Measurements from ENCODE around the gene STAP1.
"Not testable (repeated sequence)": the region's sequence is repeated elsewhere in the genome, so short reads cannot be mapped to it uniquely, and the experiment has no call there.

The STAP1 gene, protein sequence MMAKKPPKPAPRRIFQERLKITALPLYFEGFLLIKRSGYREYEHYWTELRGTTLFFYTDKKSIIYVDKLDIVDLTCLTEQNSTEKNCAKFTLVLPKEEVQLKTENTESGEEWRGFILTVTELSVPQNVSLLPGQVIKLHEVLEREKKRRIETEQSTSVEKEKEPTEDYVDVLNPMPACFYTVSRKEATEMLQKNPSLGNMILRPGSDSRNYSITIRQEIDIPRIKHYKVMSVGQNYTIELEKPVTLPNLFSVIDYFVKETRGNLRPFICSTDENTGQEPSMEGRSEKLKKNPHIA

DNA sequence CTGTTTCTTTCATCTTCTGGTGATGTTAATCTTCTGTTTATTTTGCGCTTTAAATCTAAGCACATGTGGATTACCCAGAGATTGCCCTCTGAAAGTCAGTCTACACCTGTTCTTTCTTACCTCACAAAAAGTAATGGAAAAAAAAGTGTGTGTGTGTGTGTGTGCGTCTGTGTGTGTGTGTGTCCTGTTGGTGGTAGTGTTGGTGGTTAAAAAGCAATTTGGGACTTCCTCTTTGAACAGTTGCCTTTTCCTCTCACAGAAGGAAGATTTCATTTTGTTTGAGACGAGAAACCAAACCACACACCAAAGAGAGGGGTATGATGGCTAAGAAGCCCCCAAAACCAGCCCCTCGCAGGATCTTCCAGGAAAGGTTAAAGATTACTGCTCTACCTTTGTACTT, at the start of gene STAP1:
STAP1 (plus strand) TSS at position 235 of the 400 bp plus-strand sequence; CDS start at position 318, 83 bp downstream.
- peak; percentile 37 for DNase-seq

- DNase-seq, result no peak
Measured at GRCh38 chr4:67512501-67512900, 46.0 kb upstream of the STAP1 start.

DNA sequence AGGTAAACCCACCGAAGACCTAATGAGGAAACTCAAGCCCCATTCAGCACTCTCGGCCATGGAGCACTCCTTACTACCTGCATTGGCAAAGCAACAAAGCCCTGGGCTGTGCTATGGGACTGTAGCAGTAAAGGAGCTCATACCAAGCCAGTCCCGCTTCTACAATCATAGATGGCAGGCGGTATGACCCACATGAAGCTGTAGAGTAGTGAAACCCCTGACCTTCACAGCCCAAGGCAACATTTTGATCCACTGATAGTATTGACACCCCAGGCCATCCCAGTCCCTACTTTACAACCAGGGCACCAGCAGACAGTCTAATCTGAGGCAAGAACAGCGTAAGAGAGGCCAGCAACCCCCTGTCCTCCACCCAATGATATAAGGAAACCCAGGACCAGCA, 38.4 kb upstream of the STAP1 start:
- no peak for DNase-seq

DNA sequence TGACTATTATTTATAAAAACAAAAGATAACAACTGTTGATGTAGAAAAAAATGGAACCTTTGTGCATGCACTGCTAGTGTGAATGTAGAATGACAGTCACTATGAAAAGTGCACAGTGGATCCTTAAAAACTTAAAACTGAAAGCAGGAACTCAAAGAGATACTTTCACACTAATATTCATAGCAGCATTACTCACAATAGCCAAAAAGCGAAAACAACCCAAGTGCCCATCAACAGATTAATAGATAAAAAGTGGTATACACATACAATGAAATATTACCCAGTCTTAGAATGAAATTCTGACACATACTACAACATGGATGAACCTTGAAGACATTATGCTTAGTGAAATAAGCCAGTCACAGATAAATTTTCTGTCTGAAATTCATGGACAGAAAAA, 37.0 kb upstream of the STAP1 start:
- DNase-seq, result no peak

- no peak for DNase-seq
Measured at GRCh38 chr4:67522230-67522629, 36.3 kb upstream of the STAP1 start.

DNA sequence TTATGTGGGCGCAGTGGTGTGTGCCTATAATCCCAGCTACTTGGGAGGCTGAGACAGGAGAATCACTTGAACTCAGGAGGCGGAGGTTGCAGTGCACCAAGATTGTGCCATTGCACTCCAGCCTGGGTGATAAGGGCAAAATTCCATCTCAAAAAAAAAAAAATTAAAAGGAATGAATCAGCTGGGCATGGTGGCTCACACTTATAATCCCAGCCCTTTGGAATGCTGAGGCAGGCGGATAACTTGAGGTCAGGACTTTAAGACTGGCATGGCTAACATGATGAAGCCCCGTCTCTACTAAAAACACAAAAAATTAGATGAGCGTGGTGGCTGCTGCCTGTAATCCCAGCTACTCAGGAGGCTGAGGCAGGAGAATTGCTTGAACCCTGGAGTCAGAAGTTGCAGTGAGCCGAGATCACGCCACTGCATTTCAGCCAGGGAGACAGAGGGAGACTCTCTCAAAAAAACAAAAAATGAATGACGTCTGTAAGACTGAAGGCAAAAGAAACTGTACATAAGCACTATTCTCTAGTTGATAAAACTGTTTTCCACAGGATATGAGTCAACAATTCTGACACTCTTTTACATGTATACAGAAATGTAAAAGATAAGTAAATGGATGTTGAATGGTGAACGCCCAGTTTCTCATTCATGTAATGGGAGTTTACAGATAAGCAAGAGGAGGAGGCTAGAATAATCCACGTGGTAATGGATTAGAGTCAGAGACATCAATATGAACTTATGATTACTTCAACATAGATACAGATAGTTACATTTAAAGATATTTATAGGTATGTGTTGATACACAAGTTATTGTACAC, 35.5 kb upstream of the STAP1 start:
- no peak for DNase-seq

DNA sequence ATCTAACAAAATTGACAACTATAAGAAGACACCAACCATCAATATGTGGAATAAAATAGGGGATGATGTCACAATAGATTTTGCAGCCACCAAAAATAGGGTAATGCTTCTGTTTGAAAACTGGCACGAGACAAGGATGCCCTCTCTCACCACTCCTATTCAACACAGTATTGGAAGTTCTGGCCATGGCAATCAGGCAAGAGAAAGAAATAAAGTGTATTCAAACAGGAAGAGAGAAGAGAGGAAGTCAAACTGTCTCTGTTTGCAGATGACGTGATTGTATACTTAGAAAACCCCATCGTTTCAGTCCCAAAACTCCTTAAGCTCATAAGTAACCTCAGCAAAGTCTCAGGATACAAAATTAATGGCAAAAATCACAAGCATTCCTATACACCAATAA, 34.4 kb upstream of the STAP1 start:
- not testable (repeated sequence) for DNase-seq

- no peak for DNase-seq
Measured at GRCh38 chr4:67531379-67531962, 27.1 kb upstream of the STAP1 start.

DNA sequence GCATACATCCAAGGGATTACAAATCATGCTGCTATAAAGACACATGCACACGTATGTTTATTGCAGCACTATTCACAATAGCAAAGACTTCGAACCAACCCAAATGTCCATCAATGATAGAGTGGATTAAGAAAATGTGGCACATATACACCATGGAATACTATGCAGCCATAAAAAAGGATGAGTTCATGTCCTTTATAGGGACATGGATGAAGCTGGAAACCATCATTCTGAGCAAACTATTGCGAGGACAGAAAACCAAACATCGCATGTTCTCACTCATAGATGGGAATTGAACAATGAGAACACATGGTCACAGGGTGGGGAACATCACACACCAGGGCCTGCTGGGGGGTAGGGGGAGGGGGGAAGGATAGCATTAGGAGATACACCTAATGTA, 26.1 kb upstream of the STAP1 start:
- not testable (repeated sequence) for DNase-seq

- no peak for DNase-seq
Measured at GRCh38 chr4:67533112-67533511, 25.4 kb upstream of the STAP1 start.

GRCh38 chr4:67535280-67535840, 23.2 kb upstream of the STAP1 start:
- no peak for DNase-seq

GRCh38 chr4:67539830-67540229, 18.7 kb upstream of the STAP1 start:
- DNase-seq, result no peak

GRCh38 chr4:67542076-67542475, 16.5 kb upstream of the STAP1 start:
- DNase-seq, result no peak

GRCh38 chr4:67545199-67546003, 13.1 kb upstream of the STAP1 start, which contains the start of gene CENPC:
Gene CENPC (minus strand): TSS chr4:67545503. CDS start chr4:67545355, 148 bp downstream.
- DNase-seq, result peak; percentile 94

- DNase-seq, result no peak
Measured at GRCh38 chr4:67546004-67546356, 12.5 kb upstream of the STAP1 start.

DNA sequence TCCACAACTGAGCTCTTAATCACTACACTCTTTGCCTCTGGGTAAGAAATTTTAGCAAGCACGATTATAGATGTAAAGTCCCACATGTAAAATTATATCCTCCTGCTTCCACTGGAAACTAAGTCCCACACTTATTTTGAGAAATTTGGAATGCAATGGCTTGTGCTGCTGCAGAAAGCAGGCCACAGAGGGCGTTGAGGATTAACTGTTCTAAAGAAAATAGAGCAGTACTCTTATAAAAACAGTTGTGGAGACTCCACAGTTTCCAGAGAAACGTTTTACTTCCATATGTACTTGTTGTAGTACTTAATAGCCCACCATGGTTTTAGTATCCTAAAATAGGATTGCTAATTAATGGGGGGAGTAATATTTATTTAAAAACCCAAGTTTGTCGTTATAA, 11.6 kb upstream of the STAP1 start:
- DNase-seq, result no peak

GRCh38 chr4:67549123-67549522, 9.4 kb upstream of the STAP1 start:
- DNase-seq, result no peak

- no peak for DNase-seq
Measured at GRCh38 chr4:67550451-67550850, 8.1 kb upstream of the STAP1 start.

GRCh38 chr4:67550857-67551256, 7.7 kb upstream of the STAP1 start:
- no peak for DNase-seq

DNA sequence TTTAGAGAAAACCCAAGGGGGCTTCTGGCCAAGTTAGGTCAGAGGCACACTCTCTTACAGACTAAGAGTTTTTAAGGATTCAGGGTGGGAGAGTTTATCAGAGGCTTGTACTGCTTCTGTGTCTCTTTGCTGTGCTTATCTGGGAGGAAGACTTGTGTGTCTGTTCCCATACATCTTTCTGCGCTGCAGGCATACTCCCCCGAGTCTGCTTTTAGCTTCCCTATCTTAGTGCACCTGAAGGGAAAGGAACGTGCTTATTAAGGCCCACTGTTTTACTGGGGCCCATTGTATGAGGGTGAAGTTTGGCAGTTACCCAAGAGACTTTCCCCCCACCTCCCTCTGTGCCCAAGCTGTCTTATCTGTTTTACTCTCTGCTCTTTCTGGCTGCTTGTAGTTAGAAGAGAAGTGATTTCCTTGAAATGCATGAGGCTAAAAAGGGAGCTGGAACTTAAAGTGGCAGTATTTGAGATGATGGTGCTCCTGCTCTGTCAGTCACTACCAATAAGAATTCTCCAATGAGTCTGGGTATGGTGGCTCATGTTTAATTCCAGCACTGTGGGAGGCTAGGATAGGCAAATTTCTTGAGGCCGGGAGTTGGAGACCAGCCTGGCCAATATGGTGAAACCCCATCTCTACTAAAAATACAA, 6.3 kb upstream of the STAP1 start:
- DNase-seq, result not testable (repeated sequence)

GRCh38 chr4:67554096-67554495, 4.4 kb upstream of the STAP1 start:
- no peak for DNase-seq

DNA sequence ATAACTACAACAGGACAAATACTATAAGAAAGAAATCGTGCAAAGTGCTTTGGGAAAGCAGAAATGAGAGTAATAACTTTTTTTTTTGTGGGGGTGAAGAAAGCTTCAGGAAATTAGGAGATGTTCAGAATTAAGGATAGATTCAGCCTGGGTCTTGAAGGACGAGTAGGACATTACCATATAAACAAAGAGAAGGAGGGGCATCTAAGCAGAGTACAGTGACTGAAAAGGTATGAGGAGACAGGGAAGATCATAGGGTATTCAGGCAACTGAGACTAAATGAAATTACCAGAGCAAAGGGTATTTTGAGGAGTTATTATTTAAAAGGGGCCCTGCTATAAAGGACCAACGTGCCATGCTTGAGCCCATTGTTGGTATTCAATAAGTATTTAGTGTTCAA, 3.1 kb upstream of the STAP1 start:
- DNase-seq, result no peak
